Activated CD4-positive, alpha-beta T cell treated with anti-CD3 and anti-CD28 coated beads, Interleukin-2, amount 50 U/mL, for 4 hours (primary cell): ENCODE data around the gene TNK2.
"Not testable (repeated sequence)": the region's sequence is repeated elsewhere in the genome, so short reads cannot be mapped to it uniquely, and the experiment has no call there.

Source experiments
- DNase-seq, 2 experiments: peaks; one replicate each; pipeline ENCODE4 v3.0.0-alpha.2; 2020

The TNK2 gene

DNA sequence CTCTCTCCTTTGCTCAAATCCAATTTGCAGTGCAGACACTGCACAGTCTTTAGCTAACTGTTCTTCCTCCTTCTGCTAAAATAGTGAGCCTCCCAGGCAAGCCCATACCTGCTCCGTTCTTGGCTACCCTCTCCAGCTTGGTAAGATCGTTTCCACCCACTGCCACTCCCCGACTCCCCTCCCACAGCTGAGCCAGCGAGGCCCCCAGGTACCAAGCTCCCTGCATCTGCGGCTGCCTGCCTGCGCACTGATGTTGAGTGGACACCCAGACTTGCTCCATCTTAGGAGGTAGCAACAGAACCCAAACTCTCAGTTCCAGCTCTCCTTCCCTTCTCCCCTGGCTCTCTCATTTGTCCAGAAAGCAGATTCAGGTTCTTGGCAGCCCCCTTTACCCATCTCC is 7.9 kb upstream of the TNK2 start:
- no peak for DNase-seq

- DNase-seq = peak; percentile 96
These were observed 6.5 kb upstream of the TNK2 start for GRCh38 chr3:195914648-195915473.

DNA sequence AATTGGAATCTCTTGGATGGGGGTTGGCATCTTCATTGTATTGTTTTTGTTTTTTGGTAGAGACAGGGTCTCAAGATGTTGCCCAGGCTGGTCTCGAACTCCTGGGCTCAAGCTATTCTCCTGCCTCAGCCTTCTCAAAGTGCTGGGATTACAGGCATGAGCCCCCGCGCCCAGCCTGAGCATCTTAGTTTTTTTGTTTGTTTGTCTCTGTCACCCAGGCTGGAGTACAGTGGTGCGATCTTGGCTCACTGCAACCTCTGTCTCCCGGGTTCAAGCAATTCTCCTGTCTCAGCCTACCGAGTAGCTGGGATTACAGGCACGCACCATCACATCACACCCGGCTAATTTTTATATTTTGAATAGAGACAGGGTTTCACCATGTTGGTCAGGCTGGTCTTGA is 5.8 kb upstream of the TNK2 start:
- DNase-seq = not testable (repeated sequence)

- no peak for DNase-seq
These were observed 5.0 kb upstream of the TNK2 start for GRCh38 chr3:195913382-195913781.

DNA sequence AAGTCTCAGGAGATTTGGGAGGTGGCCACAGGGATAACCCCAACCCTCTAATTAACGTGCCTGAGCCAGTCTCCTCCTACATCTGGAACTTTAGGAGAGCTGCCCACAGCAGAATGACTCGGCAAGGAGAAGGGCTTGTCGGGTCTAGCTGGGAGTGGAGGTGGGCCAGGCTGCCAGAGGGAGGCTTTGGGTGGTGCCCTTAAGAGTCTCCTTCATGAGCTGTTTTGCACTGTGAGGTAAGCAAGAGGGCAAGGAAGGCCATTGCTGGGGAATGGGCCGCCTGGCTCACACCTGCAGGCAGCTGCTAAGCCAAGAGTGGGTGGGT is 3.6 kb upstream of the TNK2 start:
- DNase-seq = no peak

GRCh38 chr3:195911041-195911945 is 2.9 kb upstream of the TNK2 start:
- no peak for DNase-seq

DNA sequence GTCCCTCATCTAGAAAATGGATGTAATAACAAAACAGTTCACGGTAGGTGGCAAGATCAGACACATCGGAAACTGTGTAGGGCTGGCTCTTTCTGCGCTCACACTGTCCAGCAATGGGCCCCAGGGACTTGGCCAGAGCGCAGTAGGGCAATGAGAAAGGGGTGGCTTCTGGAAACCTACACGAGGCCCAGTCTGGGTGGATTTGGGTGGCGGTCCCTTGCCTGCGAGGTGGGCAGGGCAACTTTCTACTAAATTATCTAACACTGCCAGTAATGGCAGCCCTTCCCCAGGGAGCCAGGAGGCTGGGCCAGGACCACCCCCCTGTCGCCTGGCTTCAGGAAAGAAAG is 2.1 kb upstream of the TNK2 start:
- no peak for DNase-seq

GRCh38 chr3:195909644-195910498 is 1.5 kb upstream of the TNK2 start:
- DNase-seq = peak; percentile 87 to 88

GRCh38 chr3:195908694-195909581 is 587 bp upstream of the TNK2 start:
- DNase-seq = peak in 1 of 2 experiments; percentile 13

GRCh38 chr3:195907684-195907933 is 742 bp downstream of the TNK2 start:
- DNase-seq = no peak

GRCh38 chr3:195906865-195907683 is 1.3 kb downstream of the TNK2 start:
- DNase-seq = peak; percentile 61 to 65

- peak in 1 of 2 experiments; percentile 18 for DNase-seq
These were observed 2.1 kb downstream of the TNK2 start for GRCh38 chr3:195905970-195906864.

DNA sequence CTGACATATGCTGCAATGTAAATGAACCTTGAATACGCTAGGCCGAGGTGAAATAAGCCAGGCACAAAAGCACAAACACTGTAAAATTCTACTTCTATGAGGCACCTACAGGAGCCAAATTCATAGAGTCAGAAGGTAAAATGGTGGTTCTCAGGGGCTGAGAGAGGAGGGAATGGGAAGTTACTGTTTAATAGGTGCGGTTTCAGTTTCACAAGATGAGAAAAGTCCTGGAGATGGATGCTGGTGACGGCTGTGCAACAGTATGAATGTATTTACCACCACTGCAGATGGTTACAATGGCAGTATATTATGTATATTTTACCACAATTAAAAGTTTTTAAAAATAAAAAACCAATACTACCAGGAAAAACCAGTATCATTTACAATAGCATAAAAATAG is 4.0 kb downstream of the TNK2 start:
- DNase-seq = no peak

GRCh38 chr3:195903950-195904290 is 4.4 kb downstream of the TNK2 start:
- DNase-seq = no peak

DNA sequence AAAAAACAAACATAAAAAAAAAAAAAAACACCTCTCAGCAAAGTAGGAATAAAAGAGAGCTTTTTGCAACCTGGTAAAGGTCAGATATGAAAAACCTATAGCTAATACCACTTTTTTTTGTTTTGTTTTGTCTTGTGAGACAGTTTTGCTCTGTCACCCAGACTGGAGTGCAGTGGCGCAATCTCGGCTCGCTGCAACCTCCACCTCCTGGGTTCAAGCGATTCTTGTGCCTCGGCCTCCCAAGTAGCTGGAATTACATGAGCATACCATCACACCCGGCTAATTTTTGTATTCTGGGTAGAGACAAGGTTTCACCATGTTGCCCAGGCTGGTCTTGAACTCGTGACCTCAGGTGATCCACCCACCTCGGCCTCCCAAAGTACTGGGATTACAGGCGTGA is 5.7 kb downstream of the TNK2 start:
- DNase-seq = not testable (repeated sequence)

DNA sequence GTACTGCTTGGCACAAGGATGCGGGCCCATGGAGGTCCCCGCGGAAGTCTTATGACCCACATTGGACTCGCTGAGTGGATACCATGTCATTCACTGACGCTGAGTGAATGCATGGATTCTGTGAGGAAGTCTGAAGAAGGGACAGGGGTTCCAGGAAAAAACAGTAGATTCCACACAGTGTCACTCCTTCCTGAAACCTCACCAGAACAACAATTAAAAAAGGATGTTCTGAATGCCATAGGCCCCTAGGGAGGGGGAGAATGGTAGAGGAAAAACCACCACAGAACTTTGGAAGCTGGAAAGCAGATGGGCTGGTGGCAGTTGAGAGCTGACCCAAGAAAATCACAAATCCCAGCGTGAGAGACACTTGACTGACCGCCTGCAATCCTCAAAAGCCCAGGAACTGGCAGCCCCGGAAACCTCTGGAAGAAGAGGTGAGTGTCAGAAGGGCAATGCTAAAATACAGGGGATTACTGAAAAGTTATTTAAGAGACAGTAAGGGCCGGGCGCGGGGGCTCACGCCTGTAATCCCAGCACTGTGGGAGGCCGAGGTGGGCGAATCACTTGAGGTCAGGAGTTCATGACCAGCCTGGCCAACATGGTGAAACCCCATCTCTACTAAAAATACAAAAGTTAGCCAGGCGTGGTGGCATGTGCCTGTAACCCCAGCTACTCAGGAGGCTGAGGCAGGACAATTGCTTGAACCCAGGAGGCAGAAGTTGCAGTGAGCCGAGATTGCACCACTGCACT is 6.3 kb downstream of the TNK2 start:
- not testable (repeated sequence) for DNase-seq

GRCh38 chr3:195900436-195901355 is 7.7 kb downstream of the TNK2 start:
- DNase-seq = no peak

DNA sequence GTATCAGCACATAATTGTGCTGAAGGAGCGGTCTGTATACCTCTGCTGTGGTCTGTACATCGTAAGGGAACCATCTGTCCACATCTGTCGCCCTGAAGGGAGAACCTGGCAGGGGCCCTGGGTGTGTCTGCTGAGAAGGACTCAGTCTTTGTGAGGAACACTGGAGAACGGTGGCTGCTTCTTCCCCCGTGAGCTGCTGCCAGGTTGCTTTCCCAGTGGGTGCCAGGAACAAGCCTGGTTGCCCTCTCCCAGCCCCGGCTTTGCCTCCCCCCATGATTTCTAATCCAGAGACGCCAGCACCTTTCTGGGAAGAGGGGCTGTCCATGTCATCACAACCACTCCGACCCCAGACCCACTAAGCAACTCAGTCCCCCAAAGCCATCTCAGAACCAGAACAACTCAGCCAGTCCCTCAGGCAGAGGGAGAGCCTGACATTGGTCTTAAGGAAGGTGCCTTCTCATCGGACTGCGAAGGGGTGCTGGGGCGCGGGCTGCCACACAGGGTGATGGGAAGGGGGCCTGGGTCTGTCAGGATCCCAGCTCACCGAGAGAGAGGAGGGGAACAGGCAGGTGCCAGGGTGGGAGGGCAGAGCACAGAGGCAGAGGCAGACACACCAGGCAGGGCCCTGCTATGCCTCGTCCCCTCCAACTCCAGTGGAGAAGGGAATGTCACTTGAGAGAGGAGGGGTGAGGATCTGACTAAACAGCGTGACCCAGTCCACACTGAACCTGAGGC is 8.5 kb downstream of the TNK2 start:
- DNase-seq = no peak
